Cardiac atrium fibroblast (primary cell): ENCODE measurements around the gene HELZ. TPM values are rescaled to one million over a fixed set of nuclear protein-coding genes. Genes with fewer than 3 reads are reported as not detected.

ENCODE experiments used
- total RNA-seq: library from RNA; depleted of rRNA; stranded (reverse); fragments of >200 nt; gene quantifications from 2 replicates; pipeline ENCODE4 v1.2.3, GENCODE V29; 2015

HELZ gene
- 28.5 and 33.5 TPM in 2 replicates for total RNA-seq

DNA sequence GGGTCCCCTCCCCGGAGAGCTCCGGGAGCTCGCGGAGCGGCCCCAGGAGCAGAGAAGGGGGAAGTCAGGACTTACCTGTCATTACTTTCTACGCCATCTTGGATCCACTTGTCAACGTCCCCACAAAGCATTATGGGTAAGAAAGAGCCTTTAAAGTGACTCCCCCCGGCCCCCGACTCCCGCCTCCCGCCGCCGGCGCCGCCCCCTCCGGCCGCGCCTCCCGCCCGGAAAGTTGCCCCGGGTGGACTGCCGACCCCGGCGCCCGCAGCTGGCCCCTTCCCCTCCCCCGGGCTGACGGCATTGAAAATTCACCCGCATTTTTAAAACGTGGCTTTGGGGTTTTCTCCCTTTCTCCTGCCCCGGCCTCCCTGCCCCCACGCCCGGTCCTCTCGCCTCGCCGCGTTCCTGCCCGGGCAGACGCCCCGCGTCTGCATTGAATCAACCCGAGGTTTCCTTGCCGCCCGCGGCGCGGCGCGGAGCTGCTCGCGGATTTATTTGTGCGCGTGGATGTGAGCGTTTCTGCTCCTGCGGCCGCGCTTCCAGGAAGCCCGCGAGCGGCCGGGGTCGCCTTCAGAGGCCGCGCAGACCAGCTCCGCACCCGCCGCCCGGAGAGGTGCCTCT, at the start of gene HELZ:
Gene HELZ, minus strand, starts transcription at position 124 of the 621 bp plus-strand sequence. CDS start 26,392 bp downstream, outside the sequence.

GRCh38 chr17:67044016-67044772, 200.8 kb downstream of the HELZ start, which contains the start of gene CACNG1:
TSS of gene CACNG1 (plus strand) at chr17:67044554. CDS start at chr17:67044661, 107 bp downstream.

Other genes with a start within 250 kb of the HELZ start
- not detected in 2 replicates for gene CACNG1, start 200.6 kb downstream of the HELZ start, total RNA-seq
- 22.9 and 24.8 TPM in 2 replicates for gene PSMD12, start 121.4 kb upstream of the HELZ start, total RNA-seq
- 8.7 and 11.0 TPM in 2 replicates for gene PITPNC1, start 132.1 kb upstream of the HELZ start, total RNA-seq